Measurements from ENCODE around the gene B4GALNT2.
"Not testable (repeated sequence)": the region's sequence is repeated elsewhere in the genome, so short reads cannot be mapped to it uniquely, and the experiment has no call there.

The B4GALNT2 gene

DNA sequence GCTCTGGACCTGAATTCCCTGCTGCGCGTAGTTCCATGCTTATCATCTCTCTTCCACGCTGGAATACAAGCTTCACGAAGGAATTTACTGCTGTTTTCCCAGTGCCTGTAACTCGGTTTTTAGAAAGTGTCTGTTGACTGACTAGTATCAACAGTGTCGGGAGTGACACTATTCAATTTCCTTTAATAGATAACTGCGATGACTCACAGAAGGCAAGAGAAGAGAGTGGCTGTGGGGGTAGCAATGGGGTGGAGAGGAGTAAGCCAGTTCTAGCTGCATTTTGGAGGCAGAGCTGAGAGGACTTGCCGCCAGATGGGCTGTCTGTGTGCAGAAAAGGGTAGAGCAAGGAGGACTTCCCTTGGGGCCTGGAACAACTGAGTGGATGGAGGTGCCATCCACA is 25.2 kb downstream of the B4GALNT2 start:
- no peak overlapping the region for H3K4me3 ChIP-seq (ENCODE audit: low read length)
- TF ChIP-seq, protein P1, sequence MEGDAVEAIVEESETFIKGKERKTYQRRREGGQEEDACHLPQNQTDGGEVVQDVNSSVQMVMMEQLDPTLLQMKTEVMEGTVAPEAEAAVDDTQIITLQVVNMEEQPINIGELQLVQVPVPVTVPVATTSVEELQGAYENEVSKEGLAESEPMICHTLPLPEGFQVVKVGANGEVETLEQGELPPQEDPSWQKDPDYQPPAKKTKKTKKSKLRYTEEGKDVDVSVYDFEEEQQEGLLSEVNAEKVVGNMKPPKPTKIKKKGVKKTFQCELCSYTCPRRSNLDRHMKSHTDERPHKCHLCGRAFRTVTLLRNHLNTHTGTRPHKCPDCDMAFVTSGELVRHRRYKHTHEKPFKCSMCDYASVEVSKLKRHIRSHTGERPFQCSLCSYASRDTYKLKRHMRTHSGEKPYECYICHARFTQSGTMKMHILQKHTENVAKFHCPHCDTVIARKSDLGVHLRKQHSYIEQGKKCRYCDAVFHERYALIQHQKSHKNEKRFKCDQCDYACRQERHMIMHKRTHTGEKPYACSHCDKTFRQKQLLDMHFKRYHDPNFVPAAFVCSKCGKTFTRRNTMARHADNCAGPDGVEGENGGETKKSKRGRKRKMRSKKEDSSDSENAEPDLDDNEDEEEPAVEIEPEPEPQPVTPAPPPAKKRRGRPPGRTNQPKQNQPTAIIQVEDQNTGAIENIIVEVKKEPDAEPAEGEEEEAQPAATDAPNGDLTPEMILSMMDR (IDR thresholded peaks at IDR 0.05; ENCODE audit: insufficient read depth, low read depth, low read length, missing control alignments), result no peak
- no peak for DNase-seq (ENCODE audit: low read depth)

DNA sequence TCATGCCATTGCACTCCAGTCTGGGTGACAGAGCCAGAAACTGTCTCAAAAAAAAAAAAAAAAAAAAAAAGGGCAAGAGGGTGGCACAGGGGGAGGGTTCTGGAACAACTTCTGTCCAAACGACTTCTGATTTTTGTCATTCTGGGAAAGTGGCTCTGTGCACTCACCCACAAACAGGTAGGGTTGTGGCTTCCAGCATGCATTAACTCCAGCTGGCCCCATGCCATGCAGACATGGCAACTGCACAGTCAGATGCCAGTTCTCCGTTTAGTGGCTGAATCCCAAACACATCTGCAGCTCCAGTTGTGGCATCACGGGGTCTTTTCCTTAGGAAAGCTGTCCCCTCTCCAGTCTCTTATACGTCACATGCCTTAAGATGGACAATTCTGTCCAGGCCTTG is 30.3 kb downstream of the B4GALNT2 start:
- TF ChIP-seq, protein P1 (IDR thresholded peaks at IDR 0.05; ENCODE audit: insufficient read depth, low read depth, low read length, missing control alignments), result no peak
- no peak overlapping the region for H3K4me3 ChIP-seq (ENCODE audit: low read length)
- DNase-seq (ENCODE audit: low read depth), result no peak

- TF ChIP-seq, protein P1 (IDR thresholded peaks at IDR 0.05; ENCODE audit: insufficient read depth, low read depth, low read length, missing control alignments), result no peak
- DNase-seq (ENCODE audit: low read depth), result no peak
- H3K4me3 ChIP-seq (ENCODE audit: low read length), result no peak overlapping the region
Measured at GRCh38 chr17:49165143-49165542, 32.6 kb downstream of the B4GALNT2 start.

- TF ChIP-seq, protein P1 (IDR thresholded peaks at IDR 0.05; ENCODE audit: insufficient read depth, low read depth, low read length, missing control alignments), result no peak
- H3K4me3 ChIP-seq (ENCODE audit: low read length), result no peak overlapping the region
- DNase-seq (ENCODE audit: low read depth), result no peak
Measured at GRCh38 chr17:49168706-49169105, 36.1 kb downstream of the B4GALNT2 start.

GRCh38 chr17:49170216-49170615 is 37.6 kb downstream of the B4GALNT2 start:
- TF ChIP-seq, protein P1 (IDR thresholded peaks at IDR 0.05; ENCODE audit: insufficient read depth, low read depth, low read length, missing control alignments), result no peak
- no peak for DNase-seq (ENCODE audit: low read depth)
- H3K4me3 ChIP-seq (ENCODE audit: low read length), result no peak overlapping the region

GRCh38 chr17:49170711-49171110 is 38.1 kb downstream of the B4GALNT2 start:
- not testable (repeated sequence) for H3K4me3 ChIP-seq (ENCODE audit: low read length); DNase-seq (ENCODE audit: low read depth)

- DNase-seq (ENCODE audit: low read depth); H3K4me3 ChIP-seq (ENCODE audit: low read length): not testable (repeated sequence)
Measured at GRCh38 chr17:49175978-49176377, 43.4 kb downstream of the B4GALNT2 start.

DNA sequence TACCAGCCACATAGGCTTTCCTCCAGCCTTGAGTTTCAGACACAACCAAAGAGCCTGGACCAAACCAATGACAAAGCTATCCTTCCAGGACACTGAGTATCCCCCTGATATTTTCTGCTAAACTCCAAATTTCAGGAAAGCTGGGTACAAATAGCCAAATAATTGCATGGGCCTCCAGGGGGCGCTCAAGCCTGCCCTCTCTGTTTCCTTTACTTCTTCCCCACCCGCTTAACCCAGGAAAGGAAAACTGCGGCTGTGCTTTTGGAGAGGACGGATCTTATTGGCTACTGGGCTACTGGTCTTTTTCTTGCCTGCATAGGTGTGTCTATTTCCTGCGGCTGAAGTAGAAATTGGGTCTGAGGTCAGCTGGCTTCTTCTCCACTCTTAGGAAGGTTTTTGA is 47.7 kb downstream of the B4GALNT2 start:
- peak; percentile 44 for DNase-seq (ENCODE audit: low read depth)
- TF ChIP-seq, protein P1 (IDR thresholded peaks at IDR 0.05; ENCODE audit: insufficient read depth, low read depth, low read length, missing control alignments), result peak; percentile 66
- H3K4me3 ChIP-seq (ENCODE audit: low read length), result no peak overlapping the region
